Ovary (tissue), 3 donors: Measurements from ENCODE around the gene PPP5C.

ENCODE experiments used
- CTCF ChIP-seq, 3 donors: fragments of 450-650 bp in 2 of 3; fragments of 200-600 bp in 1 of 3; IDR thresholded peaks; one replicate each; pipeline versions ENCODE4 v1.5.1 to v1.8.0; 2016 to 2022; ENCODE audit warnings: antibody characterized with exemption in 3 of 3, mild to moderate bottlenecking in 1 of 3
- POLR2A ChIP-seq: fragments of 450-650 bp; IDR thresholded peaks from one replicate; pipeline ENCODE4 v1.6.1; 2017; ENCODE audit warnings: antibody characterized with exemption, mild to moderate bottlenecking, moderate library complexity
- donor health status: DM: no; HTN: no; CAD: no.

GRCh38 chr19:46404753-46405468 is 58.0 kb downstream of the PPP5C start:
- TF ChIP-seq CTCF (IDR thresholded peaks at IDR 0.05) (peak in 1 of 3 donors; percentile 23), POLR2A (no peak)
